IMR-90 (cell line): ENCODE measurements around the gene GKN2. TPM values are rescaled to one million over a fixed set of nuclear protein-coding genes. Genes with fewer than 3 reads are reported as not detected.

Experiments
- ATAC-seq: fragments of 200-7000 bp; cut with Tn5 transposase; 2 replicates; pipeline ENCODE4 v1.9.1; 2020; ENCODE audit warnings: low read depth, mild to moderate bottlenecking, moderate library complexity
- BruUV-seq: library from RNA; stranded (reverse); fragments of 400-500 nt; replicated peaks from 2 replicates; lab custom pipeline; 2021; lab: Mats Ljungman, UMichigan
- CTCF ChIA-PET: fragments of 300-600 bp; formaldehyde crosslinking; extraction: SDS; loops from one replicate; lab custom pipeline; 2021; ENCODE audit warnings: antibody characterized with exemption; lab: Yijun Ruan, JAX
- POLR2A ChIA-PET: fragments of 300-600 bp; sonication (Branson Sonifier 250); formaldehyde crosslinking; loops from one replicate; lab custom pipeline; 2022; ENCODE audit warnings: antibody characterized with exemption; ENCODE audit not compliant: unreplicated experiment; lab: Charles Lee
- DNase-seq: peaks from one replicate; pipeline ENCODE4 v3.0.0; 2013
- H2AFZ ChIP-seq: replicated peaks from 2 replicates; pipeline ENCODE3; 2013; ENCODE audit warnings: low read length, mild to moderate bottlenecking; ENCODE audit not compliant: poor library complexity
- H2AK5ac ChIP-seq: 2 replicates; pipeline ENCODE4 v1.6.1; 2013; ENCODE audit warnings: low read depth, low read length, inconsistent platforms
- H2AK9ac ChIP-seq: replicated peaks from 2 replicates; pipeline ENCODE3; 2013; ENCODE audit warnings: mild to moderate bottlenecking, low read depth, low read length, moderate library complexity; ENCODE audit not compliant: poor library complexity
- H2BK120ac ChIP-seq: 2 replicates; pipeline ENCODE4 v1.6.1; 2013; ENCODE audit warnings: low read depth, low read length, inconsistent platforms
- H2BK15ac ChIP-seq: 3 replicates; pipeline ENCODE4 v1.6.1; 2013; ENCODE audit warnings: low read depth, low read length, inconsistent platforms
- H2BK20ac ChIP-seq: 2 replicates; pipeline ENCODE4 v1.6.1; 2013; ENCODE audit warnings: low read depth, mild to moderate bottlenecking, inconsistent platforms, low read length, moderate library complexity
- H2BK5ac ChIP-seq: 2 replicates; pipeline ENCODE4 v1.6.1; 2013; ENCODE audit warnings: mild to moderate bottlenecking, low read depth, low read length, inconsistent platforms; ENCODE audit not compliant: poor library complexity, severe bottlenecking
- H3K14ac ChIP-seq: replicated peaks from 2 replicates; pipeline ENCODE4 v1.6.1; 2013; ENCODE audit warnings: low read depth, low read length, inconsistent platforms
- H3K18ac ChIP-seq: 2 replicates; pipeline ENCODE4 v1.6.1; 2013; ENCODE audit warnings: low read depth, low read length, control low read depth
- H3K23ac ChIP-seq: 2 replicates; pipeline ENCODE4 v1.6.1; 2013; ENCODE audit warnings: low read depth, low read length, inconsistent platforms
- H3K27ac ChIP-seq: 2 replicates; pipeline ENCODE4 v1.5.1; 2013; ENCODE audit warnings: mild to moderate bottlenecking, control low read depth, low read length; ENCODE audit not compliant: insufficient read depth
- H3K27me3 ChIP-seq: 2 replicates; pipeline ENCODE4 v1.6.1; 2013; ENCODE audit warnings: low read length; ENCODE audit not compliant: control insufficient read depth, insufficient read depth
- H3K36me3 ChIP-seq: 2 replicates; pipeline ENCODE4 v1.6.1; 2013; ENCODE audit warnings: low read length, mixed read lengths; ENCODE audit not compliant: control insufficient read depth, insufficient read depth
- H3K4ac ChIP-seq: 2 replicates; pipeline ENCODE4 v1.6.1; 2013; ENCODE audit warnings: low read depth, low read length, inconsistent platforms
- H3K4me1 ChIP-seq: 2 replicates; pipeline ENCODE4 v1.6.1; 2013; ENCODE audit warnings: low read length, mixed read lengths; ENCODE audit not compliant: control insufficient read depth, insufficient read depth
- H3K4me2 ChIP-seq: 2 replicates; pipeline ENCODE4 v1.6.1; 2013; ENCODE audit warnings: low read depth, mild to moderate bottlenecking, control low read depth, low read length, moderate library complexity
- H3K4me3 ChIP-seq: 2 replicates; pipeline ENCODE4 v1.5.1; 2013; ENCODE audit warnings: low read depth, mild to moderate bottlenecking, control low read depth, low read length, moderate library complexity; ENCODE audit not compliant: insufficient read depth
- H3K56ac ChIP-seq: 2 replicates; pipeline ENCODE4 v1.6.1; 2013; ENCODE audit warnings: low read length, inconsistent platforms; ENCODE audit not compliant: insufficient read depth; ENCODE audit errors: extremely low read depth
- H3K79me1 ChIP-seq, 2 experiments: 2 replicates each; pipeline ENCODE4 v1.6.1; 2013; ENCODE audit warnings: low read length in 2 of 2, inconsistent platforms in 1 of 2, low read depth in 1 of 2
- H3K9ac ChIP-seq: 2 replicates; pipeline ENCODE4 v1.6.1; 2013; ENCODE audit warnings: low read depth, low read length, control low read depth
- H3K9me1 ChIP-seq: 2 replicates; pipeline ENCODE4 v1.6.1; 2013; ENCODE audit warnings: low read length, inconsistent platforms; ENCODE audit not compliant: insufficient read depth
- H3K9me3 ChIP-seq: 2 replicates; pipeline ENCODE4 v1.6.1; 2013; ENCODE audit warnings: low read length; ENCODE audit not compliant: control insufficient read depth, insufficient read depth
- H4K20me1 ChIP-seq: 2 replicates; pipeline ENCODE4 v1.6.1; 2013; ENCODE audit warnings: low read length, inconsistent platforms; ENCODE audit not compliant: insufficient read depth
- H4K5ac ChIP-seq: 2 replicates; pipeline ENCODE4 v1.6.1; 2013; ENCODE audit warnings: mild to moderate bottlenecking, low read depth, low read length, control low read depth
- H4K8ac ChIP-seq, 2 experiments: 2 replicates each; pipeline ENCODE4 v1.6.1; 2013; ENCODE audit warnings: low read depth in 2 of 2, low read length in 2 of 2, control low read depth in 1 of 2, inconsistent platforms in 1 of 2
- H4K91ac ChIP-seq: 2 replicates; pipeline ENCODE4 v1.6.1; 2013; ENCODE audit warnings: low read depth, low read length, inconsistent platforms; ENCODE audit not compliant: insufficient read depth
- FOS ChIP-seq: fragments of 150-350 bp; IDR thresholded peaks from 2 replicates; pipeline ENCODE4 v1.6.1; 2016; ENCODE audit warnings: low read depth, low read length
- WGBS, 2 experiments: methylation state at CpG; one replicate each; pipeline versions ENCODE4 v1.1.5 to v1.1.7; 2013; ENCODE audit warnings: missing lambda C conversion rate in 2 of 2; ENCODE audit not compliant: insufficient read length in 1 of 2; ENCODE audit errors: extremely low coverage in 2 of 2; 5-methylcytosine and 5-hydroxymethylcytosine counted together
- dilution Hi-C: fragments of 300-500 bp; cut with HindIII; formaldehyde crosslinking; loops from one replicate; pipeline ENCODE4 v1.14.3; 2018; ENCODE audit warnings: low sequenced_read_pairs; ENCODE audit not compliant: unreplicated experiment
- in situ Hi-C: fragments of 300-500 bp; cut with MboI; formaldehyde crosslinking; loops from 3 replicates; pipeline ENCODE4 v1.14.3; 2019; ENCODE audit warnings: low sequenced_read_pairs, inconsistent platforms, mixed read lengths
- intact Hi-C: fragments of 100-400 bp; cut with micrococcal nuclease; formaldehyde crosslinking; loops from 2 replicates; pipeline ENCODE4 v1.10.0; 2022
- polyA plus RNA-seq, 3 experiments: library from polyadenylated mRNA; depleted of rRNA; stranded (reverse); fragments of >200 nt; gene quantifications; 2 replicates each; pipeline ENCODE4 v1.2.3, GENCODE V29; 2012; ENCODE audit warnings: low replicate concordance in 1 of 3
- total RNA-seq: library from RNA; depleted of rRNA; stranded (reverse); fragments of >200 nt; gene quantifications from 2 replicates; pipeline ENCODE4 v1.2.3, GENCODE V29; 2012
- TF ChIP-seq, protein P1 (sequence below): conservative IDR thresholded peaks from 2 replicates; pipeline ENCODE4 v1.5.1; 2012; ENCODE audit warnings: mild to moderate bottlenecking, low read depth, low read length, improper control_type of control experiment

The GKN2 gene
- total and polyA plus RNA-seq, 2 of the 4 experiments (the other 2 are of a cell fraction), result not detected

DNA sequence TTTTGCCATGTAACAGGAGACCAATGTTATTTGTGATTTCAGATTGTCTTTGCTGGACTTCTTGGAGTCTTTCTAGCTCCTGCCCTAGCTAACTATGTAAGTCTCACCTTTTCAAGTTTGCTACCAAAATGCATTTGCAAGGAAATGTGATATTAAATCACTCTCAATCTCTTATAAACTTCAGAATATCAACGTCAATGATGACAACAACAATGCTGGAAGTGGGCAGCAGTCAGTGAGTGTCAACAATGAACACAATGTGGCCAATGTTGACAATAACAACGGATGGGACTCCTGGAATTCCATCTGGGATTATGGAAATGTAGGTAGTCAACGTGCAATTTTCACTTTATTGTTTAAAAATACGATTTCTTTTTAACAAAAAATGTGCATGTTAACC is 24.8 kb upstream of the GKN2 start:
- no peak overlapping the region for H2BK20ac ChIP-seq
- no TSS peak for BruUV-seq
- ChIA-PET POLR2A (no interaction called here), CTCF (interaction anchor here (0.7 kb wide), 1 partner anchor 145 kb away, joined by 3 read pairs; no protein-coding TSS in a partner anchor)
- no peak overlapping the region for H3K4me3 ChIP-seq
- DNase-seq (no peak), ATAC-seq (no peak)
- peaks cover 8% of the 10 kb centered on the region for H3K4me1 ChIP-seq
- H3K36me3 ChIP-seq, result no peaks in the 10 kb centered on the region
- no peak overlapping the region for H2AK5ac ChIP-seq
- no peak overlapping the region for H2AK9ac ChIP-seq
- H3K27me3 ChIP-seq, result no peaks in the 10 kb centered on the region
- peaks cover 11% of the 10 kb centered on the region for H3K9me1 ChIP-seq
- H4K8ac ChIP-seq, result no peak overlapping the region
- H3K4ac ChIP-seq, result no peak overlapping the region
- no peaks in the 10 kb centered on the region for H3K9me3 ChIP-seq
- no peak overlapping the region for H2BK5ac ChIP-seq
- intact Hi-C loops, result no loop called here
- no peak overlapping the region for H2BK120ac ChIP-seq
- peaks cover 0 to 3% of the 10 kb centered on the region in 2 experiments; a peak in 1 of 4 replicates for H3K79me1 ChIP-seq
- H3K9ac ChIP-seq, result no peak overlapping the region
- no peak overlapping the region for H3K23ac ChIP-seq
- H3K27ac ChIP-seq, result no peak overlapping the region
- H4K20me1 ChIP-seq, result no peaks in the 10 kb centered on the region
- H4K5ac ChIP-seq, result no peak overlapping the region
- dilution Hi-C loops, result no loop called here
- H2BK15ac ChIP-seq, result no peak overlapping the region; the same call in 2 of the 3 replicates
- no peak overlapping the region for H2AFZ ChIP-seq
- no peak overlapping the region for H4K91ac ChIP-seq
- no peak overlapping the region for H3K56ac ChIP-seq
- no peak overlapping the region for H3K18ac ChIP-seq
- TF ChIP-seq, protein P1, sequence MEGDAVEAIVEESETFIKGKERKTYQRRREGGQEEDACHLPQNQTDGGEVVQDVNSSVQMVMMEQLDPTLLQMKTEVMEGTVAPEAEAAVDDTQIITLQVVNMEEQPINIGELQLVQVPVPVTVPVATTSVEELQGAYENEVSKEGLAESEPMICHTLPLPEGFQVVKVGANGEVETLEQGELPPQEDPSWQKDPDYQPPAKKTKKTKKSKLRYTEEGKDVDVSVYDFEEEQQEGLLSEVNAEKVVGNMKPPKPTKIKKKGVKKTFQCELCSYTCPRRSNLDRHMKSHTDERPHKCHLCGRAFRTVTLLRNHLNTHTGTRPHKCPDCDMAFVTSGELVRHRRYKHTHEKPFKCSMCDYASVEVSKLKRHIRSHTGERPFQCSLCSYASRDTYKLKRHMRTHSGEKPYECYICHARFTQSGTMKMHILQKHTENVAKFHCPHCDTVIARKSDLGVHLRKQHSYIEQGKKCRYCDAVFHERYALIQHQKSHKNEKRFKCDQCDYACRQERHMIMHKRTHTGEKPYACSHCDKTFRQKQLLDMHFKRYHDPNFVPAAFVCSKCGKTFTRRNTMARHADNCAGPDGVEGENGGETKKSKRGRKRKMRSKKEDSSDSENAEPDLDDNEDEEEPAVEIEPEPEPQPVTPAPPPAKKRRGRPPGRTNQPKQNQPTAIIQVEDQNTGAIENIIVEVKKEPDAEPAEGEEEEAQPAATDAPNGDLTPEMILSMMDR, result no peak
- no peak for TF ChIP-seq FOS
- in situ Hi-C loops, result no loop called here
- no peak overlapping the region for H3K4me2 ChIP-seq
- WGBS, 2 experiments, result no CpG with 5 or more reads among the region's 4 CpGs
- H3K14ac ChIP-seq, result no peak overlapping the region
